Motor neuron (in vitro differentiated cells): ENCODE data around the gene XYLT2. TPM values are rescaled to one million over a fixed set of nuclear protein-coding genes. Genes with fewer than 3 reads are reported as not detected.

Source experiments
- ATAC-seq, 8 experiments: fragments of 200-7000 bp; cut with Tn5 transposase; replicated peaks in 6 of 8; 2 replicates each; pipeline ENCODE4 v1.8.0; 2021; ENCODE audit warnings: mild to moderate bottlenecking in 8 of 8, moderate library complexity in 8 of 8
- H3K27ac ChIP-seq, 2 donors: fragments of 250-450 bp; sonication (Bioruptor Pico); 2 replicates each; pipeline ENCODE4 v1.9.0; 2021; ENCODE audit warnings: antibody characterized with exemption in 2 of 2, mild to moderate bottlenecking in 2 of 2, moderate library complexity in 1 of 2
- H3K4me1 ChIP-seq, 2 donors: fragments of 250-450 bp; sonication (Bioruptor Pico); replicated peaks in 1 of 2; 2 replicates each; pipeline ENCODE4 v1.6.1; 2021; ENCODE audit warnings: antibody characterized with exemption in 2 of 2, mild to moderate bottlenecking in 2 of 2, moderate library complexity in 1 of 2
- H3K4me3 ChIP-seq, 5 donors: fragments of 250-450 bp; sonication (Bioruptor Pico); 2 replicates each; pipeline ENCODE4 v1.9.0; 2021; ENCODE audit warnings: antibody characterized with exemption in 5 of 5, mild to moderate bottlenecking in 5 of 5, moderate library complexity in 4 of 5
- WGBS, 10 experiments: fragments of 450-650 bp; shearing (Covaris generic); methylation state at CpG; one replicate each; pipeline ENCODE4 v1.0.0; 2022; 5-methylcytosine and 5-hydroxymethylcytosine counted together
- in situ Hi-C, 9 experiments: fragments of 400-800 bp; cut with MboI; loops; one replicate each; pipeline ENCODE4 v1.15.0; 2021; ENCODE audit warnings: low sequenced_read_pairs in 9 of 9, low pct_unique_long_range_greater_than_20kb in 2 of 9; ENCODE audit not compliant: unreplicated experiment in 9 of 9
- total RNA-seq, 8 experiments: library from RNA; unstranded; fragments of 300-600 nt; gene quantifications; 2 replicates each; pipeline versions ENCODE4 v1.2.3 to v1.2.4, GENCODE V29; 2022

The XYLT2 gene
- total RNA-seq, 8 experiments from 2014 or later, result 8.3 to 25.8 (median 10.9) TPM

DNA sequence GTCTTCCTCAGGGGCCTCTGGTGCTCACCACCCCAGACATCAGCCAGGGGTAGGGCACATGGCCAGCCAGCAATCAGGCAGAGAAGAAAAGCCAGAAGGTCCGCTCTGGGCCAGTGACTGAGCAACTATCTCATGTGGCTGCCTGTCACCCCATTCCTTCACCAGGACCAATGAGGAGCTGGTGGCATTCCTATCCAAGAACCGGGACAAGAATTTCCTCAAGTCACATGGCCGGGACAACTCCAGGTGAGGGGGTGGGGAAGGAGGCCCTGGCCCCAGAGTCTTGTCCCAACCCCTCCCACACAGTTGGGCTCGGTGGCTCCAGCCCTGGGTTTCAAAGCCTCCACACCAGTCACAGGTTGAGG lies 9.4 kb downstream of the XYLT2 start:
- WGBS, 10 experiments, result 80 to 96% (median 94%) methylated on average over 1 to 3 of the region's 4 CpGs; no CpG with 5 or more reads in 7 of the 10 experiments
- ATAC-seq, result peak in 2 of 8 experiments; percentile 2 to 5
- in situ Hi-C loops, result no loop called here
- Histone ChIP-seq H3K27ac (no peak overlapping the region), H3K4me1 (no peaks in the 10 kb centered on the region), H3K4me3 (no peak overlapping the region)

DNA sequence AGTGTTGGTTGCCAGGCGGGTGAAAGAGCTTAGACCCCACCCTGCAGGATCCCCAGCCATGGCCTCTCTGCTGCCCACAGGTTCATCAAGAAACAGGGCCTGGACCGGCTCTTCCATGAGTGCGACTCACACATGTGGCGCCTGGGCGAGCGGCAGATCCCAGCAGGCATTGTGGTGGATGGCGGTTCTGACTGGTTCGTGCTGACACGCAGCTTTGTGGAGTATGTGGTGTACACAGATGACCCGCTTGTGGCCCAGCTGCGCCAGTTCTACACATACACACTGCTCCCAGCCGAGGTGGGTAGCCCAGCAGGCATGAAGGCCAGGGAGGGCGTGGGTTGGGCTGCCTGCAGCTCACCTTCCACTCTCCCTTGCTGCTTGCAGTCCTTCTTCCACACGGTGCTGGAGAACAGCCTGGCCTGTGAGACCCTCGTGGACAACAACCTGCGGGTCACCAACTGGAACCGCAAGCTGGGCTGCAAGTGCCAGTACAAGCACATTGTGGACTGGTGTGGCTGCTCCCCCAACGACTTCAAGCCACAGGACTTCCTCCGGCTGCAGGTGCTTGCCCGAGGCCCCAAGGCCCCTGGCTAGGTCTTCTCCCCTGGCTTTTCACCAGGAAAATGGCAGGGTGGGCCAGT lies 9.9 kb downstream of the XYLT2 start:
- H3K27ac ChIP-seq, result no peak overlapping the region
- H3K4me3 ChIP-seq, result no peak overlapping the region
- ATAC-seq, result peak in 3 of 8 experiments; percentile 10 to 13 (median 11)
- H3K4me1 ChIP-seq, result no peaks in the 10 kb centered on the region
- WGBS, 10 experiments, result 60 to 100% (median 90%) methylated on average over 1 to 11 of the region's 20 CpGs; no CpG with 5 or more reads in 5 of the 10 experiments
- in situ Hi-C loops, result no loop called here

DNA sequence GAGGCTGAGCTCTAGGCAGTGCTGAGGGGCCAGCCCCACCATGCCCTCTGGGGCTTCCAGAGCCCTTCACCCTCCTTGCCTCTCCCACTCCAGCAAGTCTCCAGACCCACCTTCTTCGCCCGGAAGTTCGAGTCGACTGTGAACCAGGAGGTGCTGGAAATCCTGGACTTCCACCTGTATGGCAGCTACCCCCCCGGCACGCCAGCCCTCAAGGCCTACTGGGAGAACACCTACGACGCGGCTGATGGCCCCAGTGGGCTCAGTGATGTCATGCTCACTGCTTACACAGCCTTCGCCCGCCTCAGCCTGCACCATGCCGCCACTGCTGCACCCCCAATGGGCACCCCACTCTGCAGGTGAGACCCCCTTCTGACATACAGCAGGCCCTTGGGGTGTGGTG lies 10.5 kb downstream of the XYLT2 start:
- Histone ChIP-seq H3K4me3 (no peak overlapping the region), H3K27ac (no peak overlapping the region), H3K4me1 (no peaks in the 10 kb centered on the region)
- no peak for ATAC-seq
- in situ Hi-C loops, result no loop called here
- 80 to 100% (median 93%) methylated on average over 2 to 6 of the region's 12 CpGs; no CpG with 5 or more reads in 6 of the 10 experiments for WGBS, 10 experiments

DNA sequence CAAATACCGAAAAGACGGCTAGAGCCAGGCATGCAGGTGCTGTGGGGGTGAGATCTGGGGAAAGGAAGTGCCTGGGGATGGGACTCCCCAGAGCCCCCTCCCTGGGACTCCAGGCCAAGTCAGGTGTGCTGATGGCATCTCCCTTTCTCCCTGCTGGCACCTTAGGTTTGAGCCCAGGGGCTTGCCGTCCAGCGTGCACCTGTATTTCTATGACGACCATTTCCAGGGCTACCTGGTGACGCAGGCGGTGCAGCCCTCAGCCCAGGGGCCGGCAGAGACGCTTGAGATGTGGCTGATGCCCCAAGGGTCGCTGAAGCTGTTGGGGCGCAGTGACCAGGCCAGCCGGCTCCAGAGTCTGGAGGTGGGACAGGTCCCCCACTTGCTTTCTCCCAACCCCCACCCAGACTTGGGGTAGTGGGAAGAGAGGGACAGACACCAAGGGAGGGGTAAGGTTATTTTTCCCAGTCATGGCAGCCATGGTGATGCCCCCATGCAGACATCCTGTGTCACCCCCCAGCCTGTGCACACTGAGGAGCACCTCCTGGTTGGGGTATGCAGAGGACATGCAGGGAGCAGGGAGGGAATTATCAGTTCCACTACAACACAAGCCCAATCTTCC lies 11.1 kb downstream of the XYLT2 start:
- 95% methylated on average over 4 of the region's 12 CpGs; no CpG with 5 or more reads in 9 of the 10 experiments for WGBS, 10 experiments
- ATAC-seq, result no peak
- no peak overlapping the region for H3K27ac ChIP-seq
- H3K4me3 ChIP-seq, result no peak overlapping the region
- H3K4me1 ChIP-seq, result no peaks in the 10 kb centered on the region
- in situ Hi-C loops, result no loop called here

DNA sequence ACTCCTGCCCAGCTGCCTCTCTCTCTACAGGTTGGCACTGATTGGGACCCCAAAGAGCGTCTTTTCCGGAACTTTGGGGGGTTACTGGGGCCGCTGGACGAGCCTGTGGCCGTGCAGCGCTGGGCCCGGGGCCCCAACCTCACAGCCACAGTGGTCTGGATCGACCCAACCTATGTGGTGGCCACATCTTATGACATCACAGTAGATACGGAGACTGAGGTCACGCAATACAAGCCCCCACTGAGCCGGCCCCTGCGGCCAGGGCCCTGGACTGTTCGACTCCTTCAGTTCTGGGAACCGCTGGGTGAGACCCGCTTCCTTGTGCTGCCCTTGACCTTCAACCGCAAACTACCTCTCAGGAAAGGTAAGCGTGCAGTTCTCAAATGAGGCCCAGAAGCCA lies 12.3 kb downstream of the XYLT2 start:
- Histone ChIP-seq H3K27ac (no peak overlapping the region), H3K4me3 (no peak overlapping the region), H3K4me1 (peaks cover 10% of the 10 kb centered on the region in 2 donors)
- ATAC-seq, result no peak
- in situ Hi-C loops, result no loop called here
- 80 to 100% (median 93%) methylated on average over 1 to 6 of the region's 17 CpGs; no CpG with 5 or more reads in 5 of the 10 experiments for WGBS, 10 experiments

DNA sequence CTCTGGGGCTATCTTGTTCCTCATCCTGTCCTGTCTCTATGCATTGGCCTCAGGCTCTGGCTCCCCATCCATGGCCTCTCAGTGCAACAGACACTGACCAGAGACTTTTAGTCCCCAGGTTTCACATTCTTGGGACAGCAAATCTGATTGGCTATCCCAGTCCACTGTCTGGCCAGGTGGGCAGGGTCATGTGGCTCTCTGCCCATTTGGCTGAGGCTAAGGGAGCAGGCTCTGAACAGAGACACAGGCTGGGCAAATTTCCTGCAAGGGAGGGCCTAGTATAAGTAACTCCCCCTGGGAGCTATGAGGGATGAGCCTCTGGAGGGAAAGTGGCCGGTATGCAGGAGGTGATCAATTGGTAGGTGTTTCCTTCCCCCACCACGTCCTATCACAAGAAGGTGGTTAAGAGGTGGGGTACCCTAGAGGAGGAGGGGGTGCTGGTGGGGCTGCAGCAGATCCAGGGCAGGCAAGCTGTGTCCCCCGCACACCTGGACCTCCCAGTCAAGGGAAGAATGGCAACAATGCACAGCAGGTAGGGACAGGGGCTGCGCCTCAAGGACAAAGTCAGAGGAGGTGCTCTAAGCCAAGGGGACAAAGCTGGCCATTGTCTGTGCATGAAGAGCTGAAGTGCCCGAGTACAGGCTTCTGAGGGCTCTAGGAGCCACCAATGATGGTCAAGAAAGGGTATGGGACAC lies 13.2 kb downstream of the XYLT2 start:
- Histone ChIP-seq H3K4me1 (peaks cover 20% of the 10 kb centered on the region in 2 donors), H3K27ac (no peak overlapping the region), H3K4me3 (no peak overlapping the region)
- in situ Hi-C loops, result no loop called here
- WGBS, 10 experiments, result 79 to 92% (median 89%) methylated on average over 2 of the region's 5 CpGs; no CpG with 5 or more reads in 7 of the 10 experiments
- peak in 1 of 8 experiments; percentile 11 for ATAC-seq

DNA sequence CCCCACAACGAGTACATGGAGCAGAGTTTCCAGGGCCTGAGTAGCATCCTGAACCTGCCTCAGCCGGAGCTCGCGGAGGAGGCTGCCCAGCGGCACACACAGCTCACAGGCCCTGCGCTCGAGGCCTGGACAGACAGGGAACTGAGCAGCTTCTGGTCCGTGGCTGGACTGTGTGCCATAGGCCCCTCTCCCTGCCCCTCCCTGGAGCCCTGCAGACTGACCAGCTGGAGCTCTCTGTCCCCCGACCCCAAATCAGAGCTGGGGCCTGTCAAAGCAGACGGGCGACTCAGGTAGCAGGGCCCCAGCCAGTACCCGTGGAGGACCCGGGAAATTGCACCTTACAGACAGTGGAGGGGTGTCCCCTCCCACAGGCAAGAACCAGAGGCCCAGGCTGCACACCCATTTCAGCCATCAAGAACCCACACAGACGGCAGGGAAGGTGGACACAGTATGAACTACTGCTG lies 14.1 kb downstream of the XYLT2 start:
- 60 to 100% (median 92%) methylated on average over 1 to 11 of the region's 14 CpGs; no CpG with 5 or more reads in 5 of the 10 experiments for WGBS, 10 experiments
- in situ Hi-C loops, result no loop called here

DNA sequence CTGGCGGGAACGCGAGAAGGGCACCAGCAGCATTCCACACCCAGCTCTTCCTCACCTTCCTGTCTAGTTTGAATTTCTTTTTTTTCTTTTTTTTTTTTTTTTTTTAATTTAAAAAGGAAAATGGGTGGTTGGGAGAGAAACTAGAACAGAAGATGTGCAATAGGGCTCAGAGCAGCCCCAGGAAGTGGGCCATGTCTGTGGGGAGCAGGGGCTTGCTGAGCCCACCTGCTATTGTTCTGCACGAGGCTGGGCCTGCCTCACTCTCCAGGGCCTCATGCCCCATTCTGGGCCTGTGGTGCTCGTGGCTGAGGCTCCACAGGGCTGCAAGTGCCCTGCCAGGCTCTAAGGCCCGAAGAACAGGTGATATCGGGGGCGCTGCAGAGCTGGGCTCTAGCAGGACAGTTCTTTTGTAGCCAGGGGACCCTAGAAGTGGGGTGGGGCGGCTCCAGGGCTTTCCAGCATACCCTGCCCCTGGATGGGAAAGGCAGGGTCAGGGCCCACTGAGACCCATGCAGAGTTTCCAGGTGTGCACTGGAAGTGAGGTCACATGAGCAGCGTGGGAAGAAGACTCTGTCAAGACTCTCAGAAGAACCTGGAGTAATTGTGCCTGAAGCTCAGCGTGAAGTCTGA lies 14.7 kb downstream of the XYLT2 start:
- Histone ChIP-seq H3K27ac (no peak overlapping the region), H3K4me3 (no peak overlapping the region), H3K4me1 (peaks cover 29 to 34% of the 10 kb centered on the region in 2 donors)
- WGBS, 10 experiments, result 20 to 100% (median 83%) methylated on average over 1 to 6 of the region's 11 CpGs; no CpG with 5 or more reads in 3 of the 10 experiments
- in situ Hi-C loops, result no loop called here
- no peak for ATAC-seq

More for the DNA sequence above, 14.1 kb downstream of the XYLT2 start:
- Histone ChIP-seq H3K27ac (no peak overlapping the region), H3K4me1 (peaks cover 24 to 29% of the 10 kb centered on the region in 2 donors), H3K4me3 (no peak overlapping the region)
- no peak for ATAC-seq

DNA sequence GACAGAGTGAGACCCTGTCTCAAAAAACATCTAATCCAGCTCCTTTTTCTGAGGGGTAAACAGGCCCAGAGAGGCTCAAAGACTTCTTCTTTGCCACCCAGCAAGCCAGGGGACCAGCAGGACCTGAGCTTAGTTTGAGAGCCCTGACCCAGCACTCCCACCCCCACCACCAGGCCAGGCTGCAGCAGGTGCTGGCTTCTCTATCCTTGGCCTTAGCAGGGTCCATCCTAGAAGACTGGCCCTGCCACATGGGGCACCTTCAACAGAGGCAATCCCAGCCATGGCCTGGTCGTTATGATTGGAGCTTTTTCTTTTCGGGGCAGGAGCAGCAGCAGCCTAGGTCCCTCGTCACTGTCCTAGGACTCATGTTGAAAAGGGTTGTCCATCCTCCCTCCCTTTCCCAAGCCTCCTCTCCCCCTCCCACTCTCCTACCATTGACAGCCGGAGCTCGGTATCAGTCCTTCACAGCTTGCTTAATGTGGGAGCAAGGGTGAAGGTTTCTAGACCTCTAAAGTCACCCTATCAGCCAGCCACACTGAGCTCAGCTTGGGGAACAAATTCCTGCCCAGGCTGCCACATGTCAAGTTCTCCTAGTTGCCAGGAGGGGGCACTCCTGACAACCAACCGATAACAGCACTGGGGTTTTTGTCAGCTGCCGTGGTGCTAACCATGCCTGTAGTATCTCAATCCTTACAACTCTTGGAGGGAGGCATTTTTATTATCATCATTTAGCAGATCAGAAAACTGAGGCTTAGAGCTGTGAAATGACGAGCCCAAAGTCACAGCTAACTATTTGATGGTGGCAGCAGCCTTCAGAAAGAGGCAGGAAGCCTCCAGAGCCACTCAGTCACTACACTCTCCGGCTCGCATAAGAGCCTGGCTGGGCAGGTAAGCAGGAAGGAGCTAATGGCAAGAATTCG lies 15.9 kb downstream of the XYLT2 start:
- Histone ChIP-seq H3K27ac (no peak overlapping the region), H3K4me3 (no peak overlapping the region), H3K4me1 (peaks cover 36 to 45% of the 10 kb centered on the region in 2 donors)
- in situ Hi-C loops, result no loop called here
- WGBS, 10 experiments, result 0 to 67% (median 27%) methylated on average over 1 to 11 of the region's 11 CpGs; no CpG with 5 or more reads in 3 of the 10 experiments
- ATAC-seq, result peak in 4 of 8 experiments; percentile 15 to 73 (median 60)

DNA sequence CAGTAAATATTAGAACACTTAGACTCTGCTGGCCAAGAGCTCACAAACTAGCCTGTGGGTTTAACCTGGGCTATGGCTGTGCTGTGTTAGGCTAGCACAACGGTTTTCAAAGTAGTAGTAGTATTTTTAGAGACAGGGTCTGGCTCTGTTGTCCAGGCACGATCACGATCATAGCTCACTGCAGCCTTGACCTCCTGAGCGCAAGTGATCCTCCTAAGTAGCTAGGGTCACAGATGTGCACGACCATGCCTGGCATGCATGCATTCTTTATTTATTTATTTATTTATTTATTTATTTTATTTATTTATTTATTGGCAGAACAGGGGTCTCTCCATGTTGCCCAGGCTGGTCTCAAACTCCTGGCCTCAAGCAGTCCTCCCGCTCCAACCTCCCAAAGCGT lies 16.7 kb downstream of the XYLT2 start:
- H3K27ac ChIP-seq, result no peak overlapping the region
- 48 to 97% (median 83%) methylated on average over 1 to 7 of the region's 7 CpGs; no CpG with 5 or more reads in 2 of the 10 experiments for WGBS, 10 experiments
- H3K4me3 ChIP-seq, result no peak overlapping the region
- H3K4me1 ChIP-seq, result peaks cover 36 to 48% of the 10 kb centered on the region in 2 donors
- ATAC-seq, result no peak
- in situ Hi-C loops, result no loop called here

DNA sequence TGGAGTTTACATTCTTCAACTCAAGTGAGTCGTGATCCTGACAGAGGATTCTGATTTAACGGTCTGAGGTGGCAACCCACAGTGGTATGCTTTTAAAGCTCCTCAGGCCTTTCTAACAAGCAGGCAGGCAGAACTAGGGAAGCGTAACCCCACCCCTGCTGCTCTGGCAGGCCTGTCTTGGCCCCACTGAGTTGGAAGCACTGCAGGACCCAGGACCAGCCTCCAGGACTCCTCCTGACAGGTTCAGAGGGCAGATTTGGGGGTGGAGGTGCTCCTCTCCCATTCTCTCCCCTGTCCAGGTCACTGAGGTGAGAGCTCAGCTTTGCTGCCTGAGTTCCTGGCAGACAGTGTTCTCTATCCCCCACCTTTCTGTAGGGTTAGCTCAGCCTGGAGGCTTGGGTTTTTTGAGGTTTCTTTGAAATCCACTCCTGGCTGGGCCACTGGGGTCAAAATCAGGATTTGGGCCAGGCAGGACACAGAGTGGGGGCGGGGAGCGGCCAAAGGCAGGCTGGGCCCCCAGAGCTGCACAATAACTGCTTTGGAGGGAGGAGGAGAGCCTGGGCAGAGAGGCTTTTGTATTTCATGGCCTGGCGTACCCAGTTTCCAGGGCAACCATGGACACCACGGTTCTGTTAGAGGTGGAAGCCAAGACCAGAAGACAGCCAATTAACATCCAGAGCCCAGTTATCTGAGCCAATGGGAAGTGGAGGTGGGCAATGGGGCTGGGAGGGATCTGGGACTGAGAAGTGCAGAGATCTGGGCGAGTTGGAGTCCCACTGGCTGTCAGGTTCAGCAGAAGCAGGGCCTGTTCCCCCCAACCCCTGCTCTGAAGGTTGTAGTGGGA lies 17.5 kb downstream of the XYLT2 start:
- Histone ChIP-seq H3K27ac (peak overlapping the region; percentile 11 to 58), H3K4me3 (no peak overlapping the region)
- 9 to 60% (median 40%) methylated on average over 2 to 5 of the region's 8 CpGs; no CpG with 5 or more reads in 5 of the 10 experiments for WGBS, 10 experiments

More for the DNA sequence above, 17.5 kb downstream of the XYLT2 start:
- peak; percentile 42 to 86 (median 78) for ATAC-seq
- H3K4me1 ChIP-seq, result peaks cover 36 to 48% of the 10 kb centered on the region in 2 donors
- in situ Hi-C loops, result no loop called here
